Ovary (tissue), 9 donors: Measurements from ENCODE around the gene FCN2. TPM values are rescaled to one million over a fixed set of nuclear protein-coding genes. Genes with fewer than 3 reads are reported as not detected.

ENCODE experiments used
- DNase-seq, 5 donors: peaks; one replicate each; pipeline ENCODE4 v3.0.0-alpha.2; 2019 to 2020
- H3K27ac ChIP-seq, 2 donors: fragments of 200-600 bp; one replicate each; pipeline versions ENCODE4 v1.5.1 to v1.8.0; 2019 to 2022
- H3K27me3 ChIP-seq: fragments of 200-600 bp; one replicate; pipeline ENCODE4 v1.8.0; 2022
- H3K36me3 ChIP-seq: fragments of 200-600 bp; sonication (generic); one replicate; pipeline ENCODE4 v1.5.1; 2019
- H3K4me1 ChIP-seq: one replicate; pipeline ENCODE4 v1.8.1; 2013; ENCODE audit warnings: mild to moderate bottlenecking, moderate library complexity; ENCODE audit not compliant: insufficient read depth
- H3K4me3 ChIP-seq: fragments of 200-600 bp; sonication (generic); one replicate; pipeline ENCODE4 v1.5.1; 2017
- H3K9me3 ChIP-seq, 2 donors: fragments of 200-600 bp in 1 of 2; sonication (generic) in 1 of 2; one replicate each; pipeline versions ENCODE4 v1.5.1 to v1.8.1; 2013 to 2019; ENCODE audit warnings: mild to moderate bottlenecking in 1 of 2, moderate library complexity in 1 of 2
- CTCF ChIP-seq, 3 donors: fragments of 450-650 bp in 2 of 3; fragments of 200-600 bp in 1 of 3; IDR thresholded peaks; one replicate each; pipeline versions ENCODE4 v1.5.1 to v1.8.0; 2016 to 2022; ENCODE audit warnings: antibody characterized with exemption in 3 of 3, mild to moderate bottlenecking in 1 of 3
- EP300 ChIP-seq: sonication (generic); formaldehyde crosslinking; IDR thresholded peaks from one replicate; pipeline ENCODE4 v1.6.1; 2017; ENCODE audit warnings: antibody characterized with exemption
- POLR2A ChIP-seq: fragments of 450-650 bp; IDR thresholded peaks from one replicate; pipeline ENCODE4 v1.6.1; 2017; ENCODE audit warnings: antibody characterized with exemption, mild to moderate bottlenecking, moderate library complexity
- WGBS, 3 donors: extraction: QIAGEN DNeasy Blood & Tissue Kit in 1 of 3; methylation state at CpG; one replicate each; pipeline versions ENCODE4 v1.1.5 to v1.1.7; 2013 to 2017; 5-methylcytosine and 5-hydroxymethylcytosine counted together
- intact Hi-C, 4 donors: fragments of 100-400 bp; cut with DNase I; formaldehyde crosslinking; loops; one replicate each; pipeline versions ENCODE4 v1.11.0 to v1.15.1; 2022 to 2023
- polyA plus RNA-seq, 2 donors: library from polyadenylated mRNA; stranded (reverse); fragments of 200-250 nt in 1 of 2; fragments of 350-450 nt in 1 of 2; fragmentation: Illumina TruSeq in 1 of 2; extraction: RNeasy Lipid Tissue Mini Kit (QIAGEN cat#74804) in 1 of 2; gene quantifications; one replicate each; pipeline ENCODE4 v1.2.3, GENCODE V29; 2013 to 2014
- total RNA-seq, 7 donors: library from RNA; depleted of rRNA in 2 of 7; stranded (reverse); fragments of >200 nt in 2 of 7; fragmentation: NEBNext Ultra II Directional in 3 of 7; extraction: Animal tissue kit (Norgen Biotek cat#: 25700) in 3 of 7; gene quantifications; one replicate each; pipeline versions ENCODE4 v1.1.0 to v1.2.4, GENCODE V29; 2016 to 2023
- donor health status: DM: no; HTN: no; CAD: no; lungs with moderate emphysema.
- donor health status: DM: no; HTN: no; CAD: no.
- donor health status: Bipolar disorder and iron deficiency.
- donor health status: DM: yes; HTN: yes; CAD: no.
- donor health status: DM: no; HTN: no; CAD: no.
- donor health status: DM: yes; HTN: yes; CAD: no.

Gene FCN2
- total and polyA plus RNA-seq, 9 donors: 0.23 to 1.1 (median 0.33) TPM; not detected in 4

GRCh38 chr9:134897584-134898170 lies 17.1 kb downstream of the FCN2 start:
- WGBS, 3 donors: 9 to 13% (median 11%) methylated on average over 2 of the region's 2 CpGs
- H3K36me3 ChIP-seq: no peaks in the 10 kb centered on the region
- TF ChIP-seq POLR2A (no peak), CTCF (IDR thresholded peaks at IDR 0.05) (no peak), EP300 (no peak)
- intact Hi-C loops: loop anchor here in 1 of 4 donors (1.0 kb wide), 1 partner anchor 18 kb away; no protein-coding TSS in a partner anchor
- no peaks in the 10 kb centered on the region for H3K9me3 ChIP-seq
- H3K27ac ChIP-seq: peak overlapping the region in 1 of 2 donors; percentile 82
- H3K4me3 ChIP-seq: no peak overlapping the region
- DNase-seq: no peak
- peaks cover 23% of the 10 kb centered on the region for H3K4me1 ChIP-seq
- H3K27me3 ChIP-seq: no peaks in the 10 kb centered on the region

DNA sequence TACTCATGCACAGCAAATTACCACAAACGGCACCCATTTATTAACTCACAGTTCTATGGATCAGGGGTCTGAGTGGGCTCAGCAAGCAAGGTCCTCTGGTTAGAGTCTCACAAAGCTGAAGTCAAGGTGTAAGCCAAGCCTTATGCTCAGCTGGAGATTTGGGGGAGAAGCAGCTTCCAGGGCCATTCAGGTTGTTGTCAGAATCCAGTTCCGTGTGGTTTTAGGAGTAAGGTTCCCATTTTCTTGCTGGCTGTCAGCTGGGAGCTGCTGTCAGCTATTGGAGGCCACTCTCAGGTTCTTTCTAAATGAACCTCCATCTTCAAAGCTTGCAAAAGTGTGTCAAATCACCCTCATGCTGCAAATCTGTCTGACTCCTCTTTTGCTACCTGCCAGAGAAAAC lies 17.7 kb downstream of the FCN2 start:
- WGBS, 3 donors: 42 to 46% (median 45%) methylated on average over 2 of the region's 2 CpGs
- DNase-seq: no peak
- H3K36me3 ChIP-seq: no peaks in the 10 kb centered on the region
- intact Hi-C loops: no loop called here
- TF ChIP-seq EP300: no peak
- no peak for TF ChIP-seq CTCF (IDR thresholded peaks at IDR 0.05)
- no peak for TF ChIP-seq POLR2A
- H3K4me3 ChIP-seq: no peak overlapping the region
- H3K4me1 ChIP-seq: peaks cover 23% of the 10 kb centered on the region
- no peaks in the 10 kb centered on the region for H3K9me3 ChIP-seq
- H3K27me3 ChIP-seq: no peaks in the 10 kb centered on the region
- H3K27ac ChIP-seq: no peak overlapping the region

- DNase-seq: no peak
- no peaks in the 10 kb centered on the region for H3K36me3 ChIP-seq
- peaks cover 19% of the 10 kb centered on the region for H3K4me1 ChIP-seq
- 77 to 97% (median 82%) methylated on average over 3 of the region's 3 CpGs for WGBS, 3 donors
- H3K27ac ChIP-seq: no peak overlapping the region
- intact Hi-C loops: no loop called here
- TF ChIP-seq EP300 (no peak), CTCF (IDR thresholded peaks at IDR 0.05) (no peak), POLR2A (no peak)
- no peaks in the 10 kb centered on the region for H3K9me3 ChIP-seq
- H3K4me3 ChIP-seq: no peak overlapping the region
- no peaks in the 10 kb centered on the region for H3K27me3 ChIP-seq
These were observed 18.6 kb downstream of the FCN2 start for GRCh38 chr9:134899168-134899567.

DNA sequence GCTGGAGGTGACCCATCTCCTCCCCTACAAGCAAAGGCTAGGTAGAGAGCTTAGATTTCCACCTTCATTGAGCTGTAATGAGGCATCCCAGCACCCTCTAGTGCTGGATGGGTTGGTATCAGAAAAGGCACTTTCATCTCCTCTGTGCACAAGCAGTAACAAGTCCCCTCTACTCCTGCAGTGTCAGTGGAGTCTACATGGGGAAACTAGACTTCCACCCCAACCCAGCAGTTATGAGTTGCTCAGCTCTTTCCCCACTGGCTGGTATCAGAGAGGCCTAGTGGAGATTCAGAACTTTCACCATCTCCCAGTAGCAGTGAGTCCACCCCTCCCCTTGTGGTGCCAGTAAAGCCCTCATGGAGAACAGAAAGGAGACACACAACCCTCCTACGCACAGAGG lies 19.2 kb downstream of the FCN2 start:
- no peaks in the 10 kb centered on the region for H3K9me3 ChIP-seq
- TF ChIP-seq POLR2A (no peak), CTCF (IDR thresholded peaks at IDR 0.05) (no peak), EP300 (no peak)
- 89 to 100% (median 97%) methylated on average over 1 of the region's 1 CpG for WGBS, 3 donors
- peaks cover 18% of the 10 kb centered on the region for H3K4me1 ChIP-seq
- DNase-seq: no peak
- no peak overlapping the region for H3K27ac ChIP-seq
- no peaks in the 10 kb centered on the region for H3K36me3 ChIP-seq
- no peak overlapping the region for H3K4me3 ChIP-seq
- H3K27me3 ChIP-seq: no peaks in the 10 kb centered on the region
- intact Hi-C loops: no loop called here
